OCI-LY7 (cell line): ENCODE results near the gene PORCN.

Experiments used
- CTCF ChIP-seq: fragments of 200-600 bp; sonication (generic); conservative IDR thresholded peaks from 2 replicates; pipeline ENCODE4 v1.5.1; 2014; ENCODE audit warnings: mild to moderate bottlenecking, antibody characterized with exemption, low read length, moderate library complexity, mixed read lengths
- EZH2phosphoT487 ChIP-seq: fragments of 200-600 bp; sonication (generic); IDR thresholded peaks from 2 replicates; pipeline ENCODE4 v1.6.1; 2018; ENCODE audit warnings: low read depth, borderline replicate concordance, mild to moderate bottlenecking, mixed run types, antibody characterized with exemption, low read length, moderate library complexity, mixed read lengths

GRCh38 chrX:48531358-48531959 lies 22.7 kb downstream of the PORCN start:
- TF ChIP-seq CTCF, result no peak
- TF ChIP-seq EZH2phosphoT487, result no peak
